Neural progenitor cell (in vitro differentiated cells): ENCODE measurements around the gene PARN. TPM values are rescaled to one million over a fixed set of nuclear protein-coding genes. Genes with fewer than 3 reads are reported as not detected.

ENCODE experiments used
- DNase-seq: peaks from one replicate; pipeline ENCODE4 v3.0.0-alpha.2; 2016; ENCODE audit warnings: low spot score
- H2AFZ ChIP-seq: fragments of 200-600 bp; sonication (generic); replicated peaks from 2 replicates; pipeline ENCODE4 v1.6.1; 2016; ENCODE audit warnings: antibody characterized with exemption
- H3F3A ChIP-seq: fragments of 200-600 bp; sonication (generic); 2 replicates; pipeline ENCODE4 v1.6.1; 2016; ENCODE audit warnings: antibody characterized with exemption, low read depth
- H3K27ac ChIP-seq: fragments of 200-600 bp; sonication (generic); 2 replicates; pipeline ENCODE4 v1.5.1; 2016; ENCODE audit warnings: mild to moderate bottlenecking
- H3K27me3 ChIP-seq: fragments of 200-600 bp; sonication (generic); 2 replicates; pipeline ENCODE4 v1.6.1; 2016; ENCODE audit warnings: mild to moderate bottlenecking, moderate library complexity
- H3K36me3 ChIP-seq: fragments of 200-600 bp; sonication (generic); 2 replicates; pipeline ENCODE4 v1.5.1; 2016
- H3K4me1 ChIP-seq: fragments of 200-600 bp; sonication (generic); 2 replicates; pipeline ENCODE4 v1.6.1; 2016; ENCODE audit warnings: mixed run types
- H3K4me2 ChIP-seq: fragments of 200-600 bp; sonication (generic); 2 replicates; pipeline ENCODE4 v1.6.1; 2016
- H3K4me3 ChIP-seq: fragments of 200-600 bp; sonication (generic); 2 replicates; pipeline ENCODE4 v1.5.1; 2016
- H3K79me2 ChIP-seq: fragments of 200-600 bp; sonication (generic); 2 replicates; pipeline ENCODE4 v1.6.1; 2016; ENCODE audit warnings: low read depth
- H3K9ac ChIP-seq: fragments of 200-600 bp; sonication (generic); 2 replicates; pipeline ENCODE4 v1.6.1; 2016
- H3K9me3 ChIP-seq: fragments of 200-600 bp; sonication (generic); 2 replicates; pipeline ENCODE4 v1.5.1; 2016; ENCODE audit warnings: low read depth
- H4K20me1 ChIP-seq: fragments of 200-600 bp; sonication (generic); 2 replicates; pipeline ENCODE4 v1.6.1; 2016; ENCODE audit warnings: low read depth
- H3K27ac Mint-ChIP-seq: 3 replicates; pipeline ENCODE4 v1.8.0; 2021; ENCODE audit warnings: mixed read lengths
- H3K27me3 Mint-ChIP-seq: 2 replicates; pipeline ENCODE4 v1.8.0; 2022; ENCODE audit warnings: low read depth, mild to moderate bottlenecking, inconsistent platforms, moderate library complexity, mixed read lengths; ENCODE audit not compliant: insufficient read depth
- H3K36me3 Mint-ChIP-seq: 3 replicates; pipeline ENCODE4 v1.8.0; 2021; ENCODE audit warnings: mixed read lengths
- H3K4me1 Mint-ChIP-seq: 3 replicates; pipeline ENCODE4 v1.8.0; 2021; ENCODE audit warnings: mixed read lengths
- H3K4me3 Mint-ChIP-seq: 3 replicates; pipeline ENCODE4 v1.8.0; 2021; ENCODE audit warnings: mild to moderate bottlenecking, moderate library complexity, mixed read lengths
- H3K9me3 Mint-ChIP-seq: 3 replicates; pipeline ENCODE4 v1.8.0; 2020; ENCODE audit warnings: mixed read lengths
- EZH2 ChIP-seq: fragments of 200-600 bp; sonication (generic); IDR thresholded peaks from 2 replicates; pipeline ENCODE4 v1.6.1; 2017; ENCODE audit warnings: antibody characterized with exemption, mild to moderate bottlenecking, moderate library complexity
- EZH2phosphoT487 ChIP-seq: fragments of 200-600 bp; sonication (generic); IDR thresholded peaks from 2 replicates; pipeline ENCODE4 v1.6.1; 2017; ENCODE audit warnings: antibody characterized with exemption
- total RNA-seq: library from RNA; depleted of rRNA; stranded (reverse); fragments of >200 nt; gene quantifications from 2 replicates; pipeline ENCODE4 v1.2.3, GENCODE V29; 2015; ENCODE audit warnings: low replicate concordance
- TF ChIP-seq, protein P1 (sequence below): fragments of 200-600 bp; sonication (generic); IDR thresholded peaks from 2 replicates; pipeline ENCODE4 v1.5.1; 2017; ENCODE audit warnings: antibody characterized with exemption, mild to moderate bottlenecking

The PARN gene
- total RNA-seq, 1 donor from 2014 or later: 53.5 TPM

DNA sequence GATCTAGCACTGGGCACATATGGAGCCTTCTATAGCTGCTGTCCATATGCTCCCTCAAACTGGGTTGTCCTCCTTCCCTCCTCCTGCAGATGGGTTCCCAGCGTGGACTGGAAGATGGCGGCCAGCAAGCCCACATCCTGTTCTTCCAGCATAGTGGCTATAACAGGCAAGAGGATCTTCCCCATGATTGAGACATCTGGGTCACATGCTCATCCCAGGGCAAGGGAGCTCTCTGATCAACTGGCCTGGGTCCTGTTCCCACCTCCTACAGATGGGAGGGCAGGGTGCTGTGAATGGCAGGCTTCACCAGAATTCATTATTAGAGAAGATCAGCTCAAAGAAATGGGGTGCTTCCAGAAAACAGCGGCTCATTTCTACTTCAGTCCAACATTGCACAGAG lies 210.2 kb downstream of the PARN start:
- Mint-ChIP-seq H3K36me3 (peaks cover 4% of the 10 kb centered on the region), H3K9me3 (peaks cover 4% of the 10 kb centered on the region), H3K27me3 (peaks cover 14% of the 10 kb centered on the region), H3K4me1 (peaks cover 5% of the 10 kb centered on the region), H3K4me3 (no peak overlapping the region), H3K27ac (no peak overlapping the region)
- TF ChIP-seq, protein P1, sequence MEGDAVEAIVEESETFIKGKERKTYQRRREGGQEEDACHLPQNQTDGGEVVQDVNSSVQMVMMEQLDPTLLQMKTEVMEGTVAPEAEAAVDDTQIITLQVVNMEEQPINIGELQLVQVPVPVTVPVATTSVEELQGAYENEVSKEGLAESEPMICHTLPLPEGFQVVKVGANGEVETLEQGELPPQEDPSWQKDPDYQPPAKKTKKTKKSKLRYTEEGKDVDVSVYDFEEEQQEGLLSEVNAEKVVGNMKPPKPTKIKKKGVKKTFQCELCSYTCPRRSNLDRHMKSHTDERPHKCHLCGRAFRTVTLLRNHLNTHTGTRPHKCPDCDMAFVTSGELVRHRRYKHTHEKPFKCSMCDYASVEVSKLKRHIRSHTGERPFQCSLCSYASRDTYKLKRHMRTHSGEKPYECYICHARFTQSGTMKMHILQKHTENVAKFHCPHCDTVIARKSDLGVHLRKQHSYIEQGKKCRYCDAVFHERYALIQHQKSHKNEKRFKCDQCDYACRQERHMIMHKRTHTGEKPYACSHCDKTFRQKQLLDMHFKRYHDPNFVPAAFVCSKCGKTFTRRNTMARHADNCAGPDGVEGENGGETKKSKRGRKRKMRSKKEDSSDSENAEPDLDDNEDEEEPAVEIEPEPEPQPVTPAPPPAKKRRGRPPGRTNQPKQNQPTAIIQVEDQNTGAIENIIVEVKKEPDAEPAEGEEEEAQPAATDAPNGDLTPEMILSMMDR: no peak
- TF ChIP-seq EZH2phosphoT487 (no peak), EZH2 (no peak)
- Histone ChIP-seq H3F3A (no peaks in the 10 kb centered on the region), H3K4me3 (no peak overlapping the region), H3K4me2 (no peak overlapping the region), H2AFZ (no peak overlapping the region), H3K27ac (no peak overlapping the region), H3K9me3 (no peaks in the 10 kb centered on the region), H3K9ac (no peak overlapping the region), H3K36me3 (no peaks in the 10 kb centered on the region), H3K27me3 (no peaks in the 10 kb centered on the region), H3K79me2 (no peaks in the 10 kb centered on the region), H3K4me1 (no peaks in the 10 kb centered on the region), H4K20me1 (no peaks in the 10 kb centered on the region)
- no peak for DNase-seq

DNA sequence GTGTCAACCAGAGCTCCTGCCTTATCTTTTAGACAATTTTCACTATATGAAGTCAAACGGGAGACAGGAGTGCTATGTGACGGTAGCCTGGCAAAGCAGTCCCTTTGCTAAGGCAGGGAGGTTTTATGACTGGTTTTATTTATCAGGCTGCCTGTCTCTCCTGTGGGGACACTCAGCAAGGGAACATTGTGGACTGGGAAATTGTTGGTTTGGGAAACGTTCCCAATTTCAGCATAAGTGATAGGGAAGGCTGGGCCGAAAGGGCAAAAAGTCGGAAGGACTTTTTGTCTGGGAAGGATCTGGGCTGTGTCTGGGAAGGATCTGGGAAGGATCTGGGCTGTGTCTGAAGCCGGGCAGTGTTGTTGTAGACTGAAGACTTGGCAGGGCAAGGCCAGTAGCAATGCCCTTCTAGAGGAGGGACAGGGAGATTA lies 211.2 kb downstream of the PARN start:
- Histone ChIP-seq H3K4me3 (no peak overlapping the region), H2AFZ (no peak overlapping the region), H3K27me3 (no peaks in the 10 kb centered on the region), H3K27ac (no peak overlapping the region), H4K20me1 (no peaks in the 10 kb centered on the region), H3K79me2 (no peaks in the 10 kb centered on the region), H3K4me1 (no peaks in the 10 kb centered on the region), H3K36me3 (no peaks in the 10 kb centered on the region), H3F3A (no peaks in the 10 kb centered on the region), H3K4me2 (no peak overlapping the region), H3K9ac (no peak overlapping the region), H3K9me3 (no peaks in the 10 kb centered on the region)
- peaks cover 4% of the 10 kb centered on the region for H3K9me3 Mint-ChIP-seq
- no peak for TF ChIP-seq EZH2
- TF ChIP-seq, protein P1: no peak
- no peak for TF ChIP-seq EZH2phosphoT487
- no peak for DNase-seq
- H3K4me3 Mint-ChIP-seq: no peak overlapping the region
- no peak overlapping the region for H3K27ac Mint-ChIP-seq
- peaks cover 5% of the 10 kb centered on the region for H3K4me1 Mint-ChIP-seq
- H3K36me3 Mint-ChIP-seq: peaks cover 2% of the 10 kb centered on the region
- peaks cover 14% of the 10 kb centered on the region for H3K27me3 Mint-ChIP-seq

DNA sequence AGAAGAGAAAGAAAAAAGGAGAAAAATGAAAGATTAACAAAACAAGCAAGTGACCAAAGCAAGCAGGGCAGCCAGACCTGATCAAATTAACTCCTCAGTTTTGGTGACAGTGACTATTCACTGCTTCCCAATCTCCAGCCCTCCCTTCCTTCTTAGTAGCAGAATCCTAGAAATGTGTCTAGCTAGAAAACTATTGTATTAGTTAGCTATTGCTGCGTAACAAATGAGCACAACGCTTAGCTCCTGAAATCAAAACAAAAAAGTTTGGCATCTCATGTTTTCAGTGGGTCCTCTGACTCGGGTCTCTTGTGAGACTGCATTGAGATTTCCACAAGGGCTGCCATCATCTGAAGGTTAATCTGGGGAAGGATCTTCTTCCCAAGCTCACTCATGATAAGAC lies 213.9 kb downstream of the PARN start:
- H3K27ac ChIP-seq: no peak overlapping the region
- no peak overlapping the region for H3K9ac ChIP-seq
- H3F3A ChIP-seq: no peaks in the 10 kb centered on the region
- H3K27me3 ChIP-seq: no peaks in the 10 kb centered on the region
- H3K4me3 ChIP-seq: no peak overlapping the region
- H3K4me1 ChIP-seq: no peaks in the 10 kb centered on the region
- TF ChIP-seq, protein P1: no peak
- TF ChIP-seq EZH2 (no peak), EZH2phosphoT487 (no peak)
- Mint-ChIP-seq H3K27me3 (peaks cover 13% of the 10 kb centered on the region), H3K36me3 (peaks cover 2% of the 10 kb centered on the region), H3K4me1 (peaks cover 7% of the 10 kb centered on the region), H3K9me3 (peaks cover 4% of the 10 kb centered on the region), H3K27ac (no peak overlapping the region), H3K4me3 (no peak overlapping the region)
- no peaks in the 10 kb centered on the region for H3K79me2 ChIP-seq
- no peaks in the 10 kb centered on the region for H3K9me3 ChIP-seq
- H4K20me1 ChIP-seq: no peaks in the 10 kb centered on the region
- H3K36me3 ChIP-seq: no peaks in the 10 kb centered on the region
- no peak overlapping the region for H2AFZ ChIP-seq
- no peak for DNase-seq
- H3K4me2 ChIP-seq: no peak overlapping the region
